Left forelimb (tissue), 1 donor: ENCODE results near the gene HOXD10.

Experiments used
- DNase-seq: peaks from one replicate; pipeline ENCODE4 v3.0.0-alpha.2; 2018; ENCODE audit warnings: low spot score

HOXD10 gene

GRCh38 chr2:176164611-176165369, 48.2 kb downstream of the HOXD10 start:
- no peak for DNase-seq

GRCh38 chr2:176165370-176166050, 48.9 kb downstream of the HOXD10 start:
- no peak for DNase-seq

- no peak for DNase-seq
These were observed 49.7 kb downstream of the HOXD10 start for GRCh38 chr2:176166272-176166671.

DNA sequence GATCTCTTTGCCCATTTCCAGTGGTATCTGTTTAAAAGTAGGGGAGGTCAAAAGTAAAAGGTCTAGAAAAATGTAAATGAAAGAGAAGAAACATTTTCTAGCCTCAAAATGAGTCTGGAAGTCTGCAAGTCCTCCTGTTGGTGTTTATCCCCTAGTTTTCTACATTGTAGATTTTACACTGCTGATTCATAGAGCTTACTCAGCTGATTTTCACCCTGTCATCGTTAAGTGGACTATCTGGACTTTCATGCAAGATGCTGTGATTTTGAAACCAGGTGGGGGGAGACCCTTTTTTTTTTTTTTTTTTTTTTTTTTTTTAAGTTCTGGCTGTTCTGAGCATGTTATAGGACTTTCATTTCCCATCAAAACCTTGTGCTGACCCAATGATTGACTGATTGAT, 50.8 kb downstream of the HOXD10 start:
- no peak for DNase-seq

- no peak for DNase-seq
These were observed 52.6 kb downstream of the HOXD10 start for GRCh38 chr2:176169181-176169580.
